MCF 10A (cell line): ENCODE results near the gene CENPK. TPM values are rescaled to one million over a fixed set of nuclear protein-coding genes. Genes with fewer than 3 reads are reported as not detected.
A peak's percentile ranks its signal among the peaks of the same experiment; 100 is the strongest.

ENCODE experiments used
- BruUV-seq: library from RNA; stranded (reverse); fragments of 400-500 nt; replicated peaks from 2 replicates; lab custom pipeline; 2021; lab: Mats Ljungman, UMichigan
- CTCF ChIA-PET: fragments of 300-600 bp; sonication (Branson Sonifier 250); formaldehyde crosslinking; extraction: SDS; loops from one replicate; lab custom pipeline; 2021; ENCODE audit warnings: antibody characterized with exemption, inconsistent platforms; lab: Yijun Ruan, JAX
- POLR2A ChIA-PET: fragments of 300-600, 350-650 bp; sonication (Branson Sonifier 250); formaldehyde crosslinking; extraction: SDS; loops from one replicate; lab custom pipeline; 2020; ENCODE audit warnings: antibody characterized with exemption, inconsistent platforms; lab: Yijun Ruan, JAX
- DNase-seq: peaks from one replicate; pipeline ENCODE4 v3.0.0-alpha.2; 2018; ENCODE audit not compliant: unreplicated experiment
- H3K27ac Mint-ChIP-seq: one replicate; pipeline ENCODE4 v1.8.0; 2022; ENCODE audit warnings: mild to moderate bottlenecking, low read depth, mixed read lengths; ENCODE audit not compliant: unreplicated experiment
- H3K27me3 Mint-ChIP-seq: one replicate; pipeline ENCODE4 v1.8.0; 2022; ENCODE audit warnings: mixed read lengths; ENCODE audit not compliant: insufficient read depth, unreplicated experiment
- H3K36me3 Mint-ChIP-seq: one replicate; pipeline ENCODE4 v1.8.0; 2022; ENCODE audit warnings: mild to moderate bottlenecking, moderate library complexity, mixed read lengths; ENCODE audit not compliant: insufficient read depth, unreplicated experiment
- H3K4me1 Mint-ChIP-seq: one replicate; pipeline ENCODE4 v1.8.0; 2022; ENCODE audit warnings: mixed read lengths; ENCODE audit not compliant: insufficient read depth, unreplicated experiment
- H3K4me3 Mint-ChIP-seq: one replicate; pipeline ENCODE4 v1.8.0; 2022; ENCODE audit warnings: mild to moderate bottlenecking, moderate library complexity, mixed read lengths; ENCODE audit not compliant: unreplicated experiment
- H3K9me3 Mint-ChIP-seq: one replicate; pipeline ENCODE4 v1.8.0; 2022; ENCODE audit warnings: mixed read lengths; ENCODE audit not compliant: unreplicated experiment
- CTCF ChIP-seq: fragments of 200-600 bp; IDR thresholded peaks from one replicate; pipeline ENCODE4 v1.8.0; 2022; ENCODE audit warnings: antibody characterized with exemption, mild to moderate bottlenecking; ENCODE audit not compliant: unreplicated experiment
- intact Hi-C: fragments of 100-400 bp; cut with micrococcal nuclease; formaldehyde crosslinking; loops from 2 replicates; pipeline ENCODE4 v1.14.1; 2022
- total RNA-seq: library from RNA; stranded (reverse); gene quantifications from 2 replicates; pipeline ENCODE4 v1.2.3, GENCODE V29; 2022

The CENPK gene
- total RNA-seq, 1 experiment from 2014 or later: 15.3 TPM

- no peak overlapping the region for H3K27ac Mint-ChIP-seq
Measured at GRCh38 chr5:65485405-65485804, 77.6 kb downstream of the CENPK start.

GRCh38 chr5:65483546-65484346 lies 79.2 kb downstream of the CENPK start:
- CTCF ChIA-PET: interaction anchor here (0.5 to 10.1 kb wide), 30 partner anchors 8 to 858 kb away, joined by 3 to 143 read pairs (median 4); partner anchors contain the start of genes CENPK and PPWD1
- DNase-seq: peak; percentile 72

More at GRCh38 chr5:65485405-65485804, 77.6 kb downstream of the CENPK start:
- ChIA-PET CTCF (interaction anchor here (0.6 to 10.1 kb wide), 7 partner anchors 368 to 850 kb away, joined by 3 to 143 read pairs (median 7); no protein-coding TSS in a partner anchor), POLR2A (no interaction called here)
- intact Hi-C loops: no loop called here
- DNase-seq: no peak
- no peaks in the 10 kb centered on the region for H3K9me3 Mint-ChIP-seq
- H3K4me3 Mint-ChIP-seq: no peak overlapping the region
- no peaks in the 10 kb centered on the region for H3K27me3 Mint-ChIP-seq
- H3K36me3 Mint-ChIP-seq: peaks cover 6% of the 10 kb centered on the region
- BruUV-seq: no TSS peak
- TF ChIP-seq CTCF: no peak
- H3K4me1 Mint-ChIP-seq: no peaks in the 10 kb centered on the region

GRCh38 chr5:65482736-65483545 lies 80.0 kb downstream of the CENPK start:
- Mint-ChIP-seq H3K27ac (peak overlapping the region; percentile 92), H3K4me1 (no peaks in the 10 kb centered on the region), H3K27me3 (no peaks in the 10 kb centered on the region), H3K4me3 (no peak overlapping the region), H3K9me3 (no peaks in the 10 kb centered on the region), H3K36me3 (peaks cover 6% of the 10 kb centered on the region)
- BruUV-seq: no TSS peak
- peak; percentile 49 for DNase-seq
- no peak for TF ChIP-seq CTCF
- ChIA-PET CTCF (interaction anchor here (0.5 to 10.1 kb wide), 48 partner anchors 9 to 858 kb away, joined by 3 to 143 read pairs (median 4); partner anchors contain the start of genes CENPK and PPWD1), POLR2A (interaction anchor here (0.6 to 4.0 kb wide), 18 partner anchors 14 to 847 kb away, joined by 3 to 26 read pairs (median 3); partner anchors contain the start of genes CENPK, PPWD1 and SREK1IP1)
- intact Hi-C loops: loop anchor here (1.0 to 5.0 kb wide), 6 partner anchors 276 to 848 kb away; no protein-coding TSS in a partner anchor

More at GRCh38 chr5:65483546-65484346, 79.2 kb downstream of the CENPK start:
- no peaks in the 10 kb centered on the region for H3K27me3 Mint-ChIP-seq
- peaks cover 6% of the 10 kb centered on the region for H3K36me3 Mint-ChIP-seq
- intact Hi-C loops: loop anchor here (1.0 to 5.0 kb wide), 6 partner anchors 276 to 848 kb away; no protein-coding TSS in a partner anchor
- POLR2A ChIA-PET: interaction anchor here (0.7 to 4.0 kb wide), 9 partner anchors 11 to 673 kb away, joined by 3 to 26 read pairs (median 3); partner anchors contain the start of genes CENPK and PPWD1
- H3K9me3 Mint-ChIP-seq: no peaks in the 10 kb centered on the region
- BruUV-seq: no TSS peak
- peak overlapping the region; percentile 92 for H3K27ac Mint-ChIP-seq
- TF ChIP-seq CTCF: peak; percentile 59
- H3K4me1 Mint-ChIP-seq: no peaks in the 10 kb centered on the region
- no peak overlapping the region for H3K4me3 Mint-ChIP-seq
